Measurements from ENCODE around the gene RMI1.
A peak's percentile ranks its signal among the peaks of the same experiment; 100 is the strongest.

Gene RMI1

DNA sequence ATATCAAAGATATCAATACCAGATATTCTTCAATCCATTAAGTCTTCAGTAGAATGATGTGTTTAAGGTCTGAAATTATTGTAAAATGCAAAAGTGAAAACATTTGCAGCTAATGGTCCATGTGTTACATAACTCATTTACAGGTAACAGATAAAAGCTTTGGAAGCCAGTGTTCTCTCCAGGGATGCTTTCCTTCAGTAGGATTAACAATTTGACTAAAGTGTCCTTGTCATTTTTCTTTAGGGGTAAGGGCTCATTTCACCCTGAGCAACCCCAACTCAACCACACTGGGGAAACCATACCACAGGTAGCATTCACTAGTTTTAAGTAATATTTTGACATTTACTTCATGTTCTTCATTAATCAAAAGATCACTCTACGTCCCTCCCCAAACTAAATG is 13.5 kb upstream of the RMI1 start:
- H3K4me3 ChIP-seq (ENCODE audit: low read depth, low read length), result no peak overlapping the region
- TF ChIP-seq, protein P1, sequence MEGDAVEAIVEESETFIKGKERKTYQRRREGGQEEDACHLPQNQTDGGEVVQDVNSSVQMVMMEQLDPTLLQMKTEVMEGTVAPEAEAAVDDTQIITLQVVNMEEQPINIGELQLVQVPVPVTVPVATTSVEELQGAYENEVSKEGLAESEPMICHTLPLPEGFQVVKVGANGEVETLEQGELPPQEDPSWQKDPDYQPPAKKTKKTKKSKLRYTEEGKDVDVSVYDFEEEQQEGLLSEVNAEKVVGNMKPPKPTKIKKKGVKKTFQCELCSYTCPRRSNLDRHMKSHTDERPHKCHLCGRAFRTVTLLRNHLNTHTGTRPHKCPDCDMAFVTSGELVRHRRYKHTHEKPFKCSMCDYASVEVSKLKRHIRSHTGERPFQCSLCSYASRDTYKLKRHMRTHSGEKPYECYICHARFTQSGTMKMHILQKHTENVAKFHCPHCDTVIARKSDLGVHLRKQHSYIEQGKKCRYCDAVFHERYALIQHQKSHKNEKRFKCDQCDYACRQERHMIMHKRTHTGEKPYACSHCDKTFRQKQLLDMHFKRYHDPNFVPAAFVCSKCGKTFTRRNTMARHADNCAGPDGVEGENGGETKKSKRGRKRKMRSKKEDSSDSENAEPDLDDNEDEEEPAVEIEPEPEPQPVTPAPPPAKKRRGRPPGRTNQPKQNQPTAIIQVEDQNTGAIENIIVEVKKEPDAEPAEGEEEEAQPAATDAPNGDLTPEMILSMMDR (conservative IDR thresholded peaks at IDR 0.05; ENCODE audit: low read depth, low read length), result no peak
- no peak for DNase-seq (ENCODE audit: low read depth)

- DNase-seq (ENCODE audit: low read depth), result no peak
- TF ChIP-seq, protein P1 (conservative IDR thresholded peaks at IDR 0.05; ENCODE audit: low read depth, low read length), result no peak
- no peak overlapping the region for H3K4me3 ChIP-seq (ENCODE audit: low read depth, low read length)
These were observed 11.0 kb upstream of the RMI1 start for GRCh38 chr9:83969602-83970001.

- H3K4me3 ChIP-seq (ENCODE audit: low read depth, low read length), result no peak overlapping the region
- TF ChIP-seq, protein P1 (conservative IDR thresholded peaks at IDR 0.05; ENCODE audit: low read depth, low read length), result no peak
- no peak for DNase-seq (ENCODE audit: low read depth)
These were observed 9.1 kb upstream of the RMI1 start for GRCh38 chr9:83971485-83971884.

- DNase-seq (ENCODE audit: low read depth), result peak; percentile 45
- H3K4me3 ChIP-seq (ENCODE audit: low read depth, low read length), result no peak overlapping the region
- TF ChIP-seq, protein P1 (conservative IDR thresholded peaks at IDR 0.05; ENCODE audit: low read depth, low read length), result no peak
These were observed 8.3 kb upstream of the RMI1 start for GRCh38 chr9:83972286-83972685.

DNA sequence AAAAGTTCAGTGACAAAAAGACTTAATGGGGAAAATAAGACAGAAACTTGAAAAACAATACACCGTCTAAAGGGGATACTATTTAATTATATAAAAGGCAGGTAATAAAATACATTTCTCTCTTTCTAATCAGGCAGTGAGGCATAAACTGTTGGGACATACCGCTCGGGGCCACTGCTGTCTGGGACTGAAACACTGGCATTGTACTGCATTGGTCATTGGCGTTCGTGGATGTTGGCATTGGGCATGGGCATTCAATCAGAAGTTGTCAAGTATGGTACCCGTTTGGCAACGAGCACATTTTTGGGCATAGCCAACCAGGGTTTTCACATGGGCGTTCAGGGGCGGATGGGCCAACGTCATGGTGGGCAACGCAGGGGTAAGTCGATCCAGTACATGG is 5.3 kb upstream of the RMI1 start:
- no peak for DNase-seq (ENCODE audit: low read depth)
- H3K4me3 ChIP-seq (ENCODE audit: low read depth, low read length), result no peak overlapping the region
- TF ChIP-seq, protein P1 (conservative IDR thresholded peaks at IDR 0.05; ENCODE audit: low read depth, low read length), result no peak

DNA sequence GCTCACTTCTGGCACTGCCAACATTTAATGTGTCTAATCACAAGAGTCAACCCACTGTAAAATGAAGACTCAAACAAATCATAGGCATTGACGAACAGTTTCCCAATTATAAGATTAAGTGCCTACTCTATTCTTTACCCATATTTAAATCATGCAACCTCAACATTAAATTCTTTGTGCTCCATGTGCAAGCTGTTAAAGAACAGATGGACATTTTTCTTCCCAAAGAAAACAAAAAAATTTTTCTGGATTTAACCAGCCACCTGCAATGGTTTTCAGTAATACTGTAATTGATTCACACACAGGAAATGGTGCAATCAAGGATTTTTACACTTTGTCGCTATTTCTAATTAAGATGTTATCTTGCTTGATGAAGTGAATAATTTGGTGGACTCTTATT is 4.2 kb upstream of the RMI1 start:
- DNase-seq (ENCODE audit: low read depth), result no peak
- TF ChIP-seq, protein P1 (conservative IDR thresholded peaks at IDR 0.05; ENCODE audit: low read depth, low read length), result no peak
- H3K4me3 ChIP-seq (ENCODE audit: low read depth, low read length), result no peak overlapping the region

- peak overlapping the region; percentile 100 for H3K4me3 ChIP-seq (ENCODE audit: low read depth, low read length)
- TF ChIP-seq, protein P1 (conservative IDR thresholded peaks at IDR 0.05; ENCODE audit: low read depth, low read length), result no peak
- no peak for DNase-seq (ENCODE audit: low read depth)
These were observed 3.4 kb upstream of the RMI1 start for GRCh38 chr9:83977196-83977595.
